ENCODE data around the gene SUN1. TPM values are rescaled to one million over a fixed set of nuclear protein-coding genes. Genes with fewer than 3 reads are reported as not detected.

Gene SUN1
- total RNA-seq, 1 donor from 2014 or later: 127 TPM

- Histone ChIP-seq H3K36me3 (no peaks in the 10 kb centered on the region), H3K4me1 (peaks cover 25% of the 10 kb centered on the region), H3K27me3 (no peaks in the 10 kb centered on the region), H3K27ac (no peak overlapping the region), H3K4me3 (no peak overlapping the region), H3K9me3 (no peaks in the 10 kb centered on the region)
- DNase-seq: no peak
- no peak for ATAC-seq
- TF ChIP-seq CTCF (IDR thresholded peaks at IDR 0.05): no peak
- intact Hi-C loops (cut with DNase I): loop anchor here (5.0 kb wide), 1 partner anchor 92 kb away; no protein-coding TSS in a partner anchor
These were observed 46.8 kb downstream of the SUN1 start for GRCh38 chr7:879093-879492.

DNA sequence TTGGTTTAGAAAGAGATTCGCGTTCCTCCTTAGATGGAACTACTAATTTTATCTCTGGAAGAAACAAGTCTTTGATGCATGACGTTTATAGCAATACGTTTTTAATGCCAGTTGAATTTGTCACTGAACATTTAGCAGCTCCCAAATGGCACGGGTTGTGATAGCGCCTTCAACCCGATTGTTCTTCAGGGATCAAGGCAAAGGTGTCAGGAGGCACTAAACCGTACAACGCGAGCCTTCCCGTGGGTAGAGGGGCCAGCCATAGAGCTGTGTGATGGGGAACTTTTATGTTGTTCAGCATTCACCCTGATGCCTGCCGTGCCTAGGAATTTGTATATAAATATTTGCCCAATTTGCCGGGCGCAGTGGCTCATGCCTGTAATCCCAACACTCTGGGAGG lies 47.4 kb downstream of the SUN1 start:
- Histone ChIP-seq H3K27me3 (no peaks in the 10 kb centered on the region), H3K36me3 (no peaks in the 10 kb centered on the region), H3K4me3 (no peak overlapping the region), H3K27ac (no peak overlapping the region), H3K9me3 (no peaks in the 10 kb centered on the region), H3K4me1 (peaks cover 23% of the 10 kb centered on the region)
- DNase-seq (no peak), ATAC-seq (no peak)
- intact Hi-C loops (cut with DNase I): loop anchor here (5.0 kb wide), 1 partner anchor 92 kb away; no protein-coding TSS in a partner anchor
- no peak for TF ChIP-seq CTCF (IDR thresholded peaks at IDR 0.05)

DNA sequence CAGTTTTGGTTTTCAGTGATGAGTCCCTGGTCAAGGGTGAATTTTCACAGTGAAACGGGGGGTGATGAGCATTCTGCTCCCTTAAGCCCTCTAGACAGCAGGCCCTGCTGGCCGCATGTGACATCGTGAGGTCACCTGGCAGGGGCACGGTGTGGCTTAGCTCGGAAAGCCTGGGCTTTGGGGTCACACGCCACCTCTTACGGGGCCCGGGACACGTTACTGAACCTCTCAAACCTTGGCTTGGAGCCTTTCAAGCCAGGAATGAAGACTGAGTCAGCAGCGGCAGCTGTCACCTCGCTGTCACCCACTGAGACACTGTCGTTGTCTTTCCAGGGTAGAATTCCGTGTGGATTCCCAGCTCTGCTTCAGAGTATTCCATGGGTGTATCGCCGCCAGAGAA lies 48.2 kb downstream of the SUN1 start:
- H3K4me3 ChIP-seq: no peak overlapping the region
- no peak for ATAC-seq
- H3K4me1 ChIP-seq: peaks cover 21% of the 10 kb centered on the region
- no peak for DNase-seq
- no peak for TF ChIP-seq CTCF (IDR thresholded peaks at IDR 0.05)
- no peaks in the 10 kb centered on the region for H3K36me3 ChIP-seq
- no peaks in the 10 kb centered on the region for H3K9me3 ChIP-seq
- H3K27ac ChIP-seq: no peak overlapping the region
- intact Hi-C loops (cut with DNase I): no loop called here
- no peaks in the 10 kb centered on the region for H3K27me3 ChIP-seq

DNA sequence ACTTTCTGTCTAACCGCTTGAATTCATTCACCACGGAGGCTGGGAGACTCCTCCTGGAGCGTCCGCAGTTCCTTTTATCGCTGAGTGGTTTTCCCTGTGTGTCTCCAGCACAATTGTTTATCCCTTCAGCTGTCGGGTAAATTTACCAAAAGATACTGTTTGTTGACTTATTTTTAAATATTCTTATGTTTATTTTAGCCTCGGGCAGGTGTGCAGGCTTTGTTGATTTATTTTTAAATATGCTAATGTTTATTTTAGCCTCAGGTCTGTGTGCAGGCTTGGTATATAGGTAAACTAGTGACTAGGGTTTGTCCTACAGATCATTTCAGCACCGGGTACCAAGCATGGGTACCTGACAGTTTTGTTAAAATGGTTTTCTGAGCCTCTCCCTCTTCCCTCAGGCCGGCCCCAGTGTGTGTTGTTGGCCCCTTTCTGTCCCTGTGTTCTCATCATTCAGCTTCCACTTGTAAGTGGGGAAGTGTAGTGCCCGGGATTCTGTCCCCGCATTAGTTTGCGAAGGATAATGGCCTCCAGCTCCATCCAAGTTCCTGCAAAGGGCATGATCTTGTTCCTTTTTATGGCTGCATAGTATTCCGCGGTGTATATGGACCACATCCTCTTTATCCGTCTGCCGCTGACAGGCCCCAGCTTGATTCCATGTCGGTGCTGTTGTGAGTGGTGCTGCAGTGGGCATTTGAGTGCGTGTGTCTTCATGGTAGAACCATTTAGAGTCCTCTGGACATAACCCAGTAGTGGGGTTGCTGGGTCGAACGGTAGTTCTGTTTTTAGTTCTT lies 49.4 kb downstream of the SUN1 start:
- H3K9me3 ChIP-seq: no peaks in the 10 kb centered on the region
- peaks cover 4% of the 10 kb centered on the region for H3K36me3 ChIP-seq
- no peaks in the 10 kb centered on the region for H3K27me3 ChIP-seq
- H3K27ac ChIP-seq: no peak overlapping the region
- ATAC-seq (no peak), DNase-seq (no peak)
- H3K4me1 ChIP-seq: peaks cover 17% of the 10 kb centered on the region
- TF ChIP-seq CTCF (IDR thresholded peaks at IDR 0.05): no peak
- no peak overlapping the region for H3K4me3 ChIP-seq
- intact Hi-C loops (cut with DNase I): no loop called here

DNA sequence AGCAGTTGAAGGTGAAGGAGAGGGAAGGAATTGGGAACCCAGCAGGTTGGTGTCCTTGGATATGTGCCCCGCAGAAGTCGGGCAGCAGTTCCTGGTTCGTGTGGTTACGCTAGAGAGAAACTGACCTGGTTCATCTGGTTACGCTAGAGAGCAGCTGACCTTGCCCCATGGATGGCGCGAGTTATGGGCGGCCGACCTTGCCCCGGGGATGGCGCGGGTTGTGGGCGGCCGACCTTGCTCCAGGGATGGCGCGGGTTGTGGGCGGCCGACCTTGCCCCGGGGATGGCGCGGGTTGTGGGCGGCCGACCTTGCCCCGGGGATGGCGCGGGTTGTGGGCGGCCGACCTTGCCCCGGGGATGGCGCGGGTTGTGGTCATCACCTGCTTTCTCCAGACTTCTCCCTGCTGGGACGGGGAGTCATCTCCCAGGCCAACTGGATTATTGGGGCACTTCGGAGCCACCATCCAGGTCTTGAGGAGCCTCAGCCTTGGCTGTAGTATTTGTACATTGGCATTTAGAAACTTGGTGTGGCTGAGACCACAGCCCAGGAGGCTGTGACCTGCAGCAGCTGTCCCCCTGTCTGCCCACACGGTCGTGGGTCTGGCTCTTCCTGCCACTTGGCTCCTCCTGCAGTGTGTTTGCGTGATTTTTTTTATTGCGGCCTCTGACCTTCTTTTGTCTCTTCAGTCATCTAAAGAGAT lies 50.2 kb downstream of the SUN1 start:
- intact Hi-C loops (cut with DNase I): no loop called here
- TF ChIP-seq CTCF (IDR thresholded peaks at IDR 0.05): no peak
- H3K4me1 ChIP-seq: peaks cover 17% of the 10 kb centered on the region
- ATAC-seq (no peak), DNase-seq (no peak)
- no peak overlapping the region for H3K27ac ChIP-seq
- no peaks in the 10 kb centered on the region for H3K9me3 ChIP-seq
- no peaks in the 10 kb centered on the region for H3K27me3 ChIP-seq
- H3K4me3 ChIP-seq: no peak overlapping the region
- peaks cover 13% of the 10 kb centered on the region for H3K36me3 ChIP-seq

Data from upper lobe of right lung (tissue), 1 donor.